Head of caudate nucleus (tissue), 42 donors: ENCODE measurements around the gene UPF2.
"Not testable (repeated sequence)": the region's sequence is repeated elsewhere in the genome, so short reads cannot be mapped to it uniquely, and the experiment has no call there.

Experiments
- DNase-seq, 42 donors: peaks; one replicate each; pipeline versions ENCODE4 v3.0.0 to v3.0.0-alpha.2; 2020 to 2021; ENCODE audit warnings: mixed read lengths in 7 of 42
- intact Hi-C: fragments of 100-400 bp; cut with DNase I; formaldehyde crosslinking; loops from one replicate; pipeline ENCODE4 v1.15.0; 2022

The UPF2 gene

DNA sequence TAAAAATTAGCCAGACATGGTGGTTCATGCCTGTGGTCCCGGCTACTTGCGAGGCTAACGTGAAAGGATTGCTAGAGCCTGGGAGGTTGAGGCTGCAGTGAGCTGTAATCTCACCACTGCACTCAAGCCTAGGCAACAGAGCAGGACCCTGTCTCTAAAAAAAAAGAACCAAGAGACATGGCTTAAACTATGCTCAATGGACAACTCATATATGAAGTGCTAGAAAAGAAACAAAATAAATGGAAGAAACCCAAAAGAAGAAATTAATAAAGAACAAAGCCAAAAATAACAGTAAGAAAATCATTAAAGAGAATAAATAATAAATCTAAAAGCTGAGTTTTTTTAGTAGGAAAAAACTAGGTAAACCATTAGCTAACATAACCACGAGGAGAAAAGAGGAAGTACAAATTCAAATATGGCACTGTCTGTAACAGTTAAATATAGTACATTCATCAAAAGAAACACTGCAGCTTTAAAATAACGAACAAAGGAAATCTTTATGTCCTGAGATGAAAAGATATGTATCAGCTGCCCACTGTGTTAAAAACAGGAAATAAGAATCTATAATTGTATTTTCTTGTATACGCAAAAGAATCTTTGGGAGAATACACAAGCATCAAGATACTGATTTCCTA, 48.7 kb downstream of the UPF2 start:
- no peak for DNase-seq
- intact Hi-C loops, result no loop called here

DNA sequence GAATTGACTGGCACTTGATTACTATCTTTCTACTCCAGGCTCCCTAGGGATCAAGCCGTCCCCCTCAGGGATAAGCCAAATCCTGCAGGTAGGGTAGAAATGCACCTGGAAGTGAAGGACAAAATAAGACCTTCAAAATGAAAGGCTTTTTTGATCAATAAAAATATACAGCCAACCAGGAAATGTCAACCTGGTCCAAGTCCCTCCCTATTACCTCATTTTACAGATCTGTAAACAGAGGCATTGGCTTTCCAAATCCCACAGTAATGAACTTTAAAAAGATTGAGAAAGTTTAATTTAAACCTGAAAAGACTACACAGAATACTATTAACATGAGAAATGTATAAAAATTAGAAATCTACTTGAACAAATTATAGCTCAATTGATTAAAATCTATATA, 53.7 kb downstream of the UPF2 start:
- no peak for DNase-seq
- intact Hi-C loops, result loop anchor here (10.0 kb wide), 1 partner anchor 194 kb away; no protein-coding TSS in a partner anchor

DNA sequence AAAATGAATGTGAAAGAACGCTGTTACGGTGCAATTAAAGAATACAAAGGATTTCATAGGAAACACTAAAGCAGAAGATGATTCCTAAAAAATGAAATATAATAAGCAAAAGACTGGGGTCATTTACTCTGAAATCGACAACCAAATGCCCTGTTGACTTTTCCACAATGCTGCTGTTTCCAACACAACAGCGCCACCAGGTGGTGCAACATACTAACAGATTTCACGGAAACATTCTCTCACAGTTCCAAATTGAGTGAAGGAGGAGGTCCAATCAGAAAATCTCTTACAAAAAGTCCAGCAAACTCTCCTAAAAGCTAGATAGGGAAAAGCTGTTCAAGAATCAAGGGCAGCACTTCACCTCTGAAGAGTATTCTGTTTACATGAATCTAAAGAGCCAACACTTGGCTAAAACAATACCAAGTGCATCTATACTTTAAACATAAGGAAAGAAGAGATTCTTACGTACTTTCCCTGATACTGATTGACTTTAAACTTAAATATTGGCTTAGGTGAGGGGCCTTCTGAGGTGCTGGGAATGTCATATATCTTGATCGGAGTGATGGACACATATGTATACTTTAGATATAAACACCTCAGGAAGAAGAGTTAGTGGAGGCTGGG, 55.9 kb downstream of the UPF2 start:
- DNase-seq, result peak; percentile 54 to 91 (median 81)
- intact Hi-C loops, result loop anchor here (10.0 kb wide), 1 partner anchor 192 kb away; no protein-coding TSS in a partner anchor

DNA sequence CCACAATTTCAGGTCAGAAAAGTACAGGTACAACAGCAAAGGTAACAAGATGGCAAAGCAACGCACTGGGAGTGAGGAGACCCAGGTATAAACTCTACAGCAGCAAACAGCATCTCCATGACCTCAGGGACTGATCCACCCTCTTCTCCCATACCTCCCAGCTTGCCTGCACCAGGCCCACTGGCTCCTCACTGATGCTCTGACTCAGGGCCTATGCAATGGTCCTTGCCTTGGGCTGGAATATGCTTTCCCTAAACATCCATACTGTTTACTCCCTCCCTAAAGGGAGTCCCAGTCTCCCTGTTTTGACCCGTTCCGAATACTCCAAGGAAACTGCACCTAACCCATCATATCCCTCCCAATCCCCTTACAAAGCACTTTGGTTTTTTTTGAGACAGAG, 60.4 kb downstream of the UPF2 start:
- DNase-seq, result no peak
- intact Hi-C loops, result loop anchor here (10.0 kb wide), 1 partner anchor 187 kb away; no protein-coding TSS in a partner anchor

DNA sequence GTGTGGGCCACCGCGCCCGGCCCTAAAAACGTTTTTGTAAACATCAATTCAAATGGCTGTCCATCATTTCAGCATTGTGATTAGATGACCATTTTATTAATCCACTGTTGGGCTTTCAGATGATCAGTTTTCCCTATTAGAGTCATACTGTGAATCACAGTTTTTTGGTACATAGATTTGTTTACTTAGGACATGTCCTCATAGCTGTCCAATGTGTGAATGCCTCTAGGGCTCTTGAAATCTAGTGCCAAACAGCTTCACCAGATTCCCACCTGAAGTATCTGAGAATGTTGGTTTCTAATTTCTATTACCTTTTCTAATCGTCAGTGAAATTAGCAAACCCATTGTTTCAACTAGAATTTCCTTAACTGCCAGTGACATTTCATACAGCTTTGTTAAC, 66.8 kb downstream of the UPF2 start:
- no peak for DNase-seq
- intact Hi-C loops, result no loop called here

DNA sequence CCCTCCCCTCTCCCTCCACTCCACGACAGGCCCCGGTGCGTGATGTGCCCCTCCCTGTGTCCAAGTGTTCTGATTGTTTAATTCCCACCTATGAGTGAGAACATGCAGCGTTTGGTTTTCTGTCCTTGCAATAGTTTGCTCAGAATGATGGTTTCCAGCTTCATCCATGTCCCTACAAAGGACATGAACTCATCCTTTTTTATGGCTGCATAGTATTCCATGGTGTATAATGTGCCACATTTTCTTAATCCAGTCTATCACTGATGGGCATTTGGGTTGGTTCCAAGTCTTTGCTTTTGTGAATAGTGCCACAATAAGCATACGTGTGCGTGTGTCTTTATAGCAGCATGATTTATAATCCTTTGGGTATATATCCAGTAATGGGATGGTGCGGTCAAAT, 70.1 kb downstream of the UPF2 start:
- DNase-seq, intact Hi-C loops: not testable (repeated sequence)

DNA sequence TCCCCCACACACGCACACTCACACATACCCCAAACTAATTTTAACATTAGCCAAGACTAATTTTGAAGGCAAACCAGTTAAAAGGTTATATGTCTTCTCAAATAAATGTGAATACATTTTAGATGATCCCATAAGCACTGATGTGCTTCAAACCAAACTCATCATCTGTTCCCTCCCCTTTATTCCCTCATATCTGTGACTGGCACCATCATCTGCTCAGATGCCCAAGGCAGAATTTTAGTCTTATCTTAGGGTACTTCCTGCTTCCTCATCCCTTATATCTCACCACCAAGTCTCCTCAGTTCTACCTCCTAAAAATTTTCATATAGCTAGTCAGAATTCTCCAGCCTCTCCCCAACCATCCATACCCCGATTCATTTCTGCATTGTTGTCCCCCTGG, 80.4 kb downstream of the UPF2 start:
- intact Hi-C loops, result no loop called here
- no peak for DNase-seq

DNA sequence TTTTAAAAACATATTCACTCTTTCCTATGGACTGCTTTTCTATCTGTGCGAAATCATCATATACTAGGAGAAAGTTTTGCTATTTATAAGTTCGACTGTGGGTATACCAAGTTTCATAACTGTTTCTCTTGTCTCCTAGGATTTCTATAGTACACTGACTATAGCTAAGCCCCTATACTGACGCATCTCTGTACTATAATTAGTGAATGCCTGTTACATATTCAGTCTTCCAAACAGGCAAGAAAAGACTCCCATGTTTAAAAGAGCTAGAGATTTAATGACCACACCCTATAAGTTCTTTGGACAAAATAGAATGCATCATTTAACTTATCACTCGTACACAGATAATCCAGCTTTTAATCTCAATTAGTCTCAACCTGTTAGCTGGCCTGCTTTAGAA, 80.8 kb downstream of the UPF2 start:
- intact Hi-C loops, result no loop called here
- no peak for DNase-seq

DNA sequence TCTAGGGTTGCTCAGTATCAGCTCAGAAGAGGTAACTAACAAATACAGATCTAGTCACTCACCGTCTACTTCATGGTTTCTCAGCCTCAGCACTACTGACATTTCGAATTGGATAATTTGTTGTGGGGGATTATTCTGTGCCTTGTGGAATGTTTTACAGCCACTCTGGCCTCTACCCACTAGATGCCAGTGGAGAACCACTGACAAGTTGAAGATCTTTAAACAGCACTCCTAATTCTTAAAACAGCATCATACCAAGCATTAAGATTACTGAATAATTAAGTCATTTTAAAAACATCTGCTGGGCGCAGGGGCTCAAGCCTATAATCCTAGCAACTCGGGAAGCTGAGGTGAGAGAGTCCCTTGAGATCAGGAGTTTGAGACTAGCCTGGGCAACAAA, 82.6 kb downstream of the UPF2 start:
- DNase-seq, result no peak
- intact Hi-C loops, result no loop called here

DNA sequence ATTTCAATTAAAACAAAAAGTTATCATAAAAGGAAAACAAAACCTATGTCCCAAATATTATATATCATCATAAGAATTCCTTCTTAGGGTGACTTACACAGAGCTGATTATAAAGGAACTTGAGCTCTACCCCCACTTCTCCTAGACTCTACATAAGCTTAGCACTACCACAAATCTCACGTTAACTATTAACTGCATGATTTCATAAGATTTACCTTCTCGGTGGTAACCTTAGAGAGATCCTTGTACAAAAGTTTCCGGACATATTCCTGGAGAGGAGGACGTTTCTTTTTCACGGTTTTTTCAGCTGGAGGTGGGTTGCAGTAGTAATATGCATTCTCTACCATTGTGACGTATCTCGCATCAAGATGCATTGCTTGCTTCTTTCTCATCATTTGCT, 83.7 kb downstream of the UPF2 start:
- intact Hi-C loops, result no loop called here
- DNase-seq, result no peak

DNA sequence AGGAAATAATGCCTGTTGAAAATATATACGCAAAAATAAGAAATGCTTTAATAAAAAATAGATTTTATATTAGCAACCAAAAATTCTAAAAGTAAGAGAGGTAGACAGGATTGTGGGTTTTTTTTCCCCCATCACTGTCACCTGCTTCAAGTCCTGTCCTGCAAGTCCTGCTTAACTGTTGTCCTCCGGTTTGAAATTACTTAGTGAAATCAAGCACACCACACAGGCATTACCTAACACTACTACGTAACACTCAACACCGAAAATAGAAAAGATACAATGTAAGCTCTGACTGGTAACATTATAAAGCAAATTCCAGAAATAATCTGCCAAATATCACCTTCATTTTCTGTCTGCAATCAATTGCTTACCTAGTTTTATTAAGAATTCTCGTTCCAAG, 90.9 kb downstream of the UPF2 start:
- intact Hi-C loops, result no loop called here
- no peak for DNase-seq

DNA sequence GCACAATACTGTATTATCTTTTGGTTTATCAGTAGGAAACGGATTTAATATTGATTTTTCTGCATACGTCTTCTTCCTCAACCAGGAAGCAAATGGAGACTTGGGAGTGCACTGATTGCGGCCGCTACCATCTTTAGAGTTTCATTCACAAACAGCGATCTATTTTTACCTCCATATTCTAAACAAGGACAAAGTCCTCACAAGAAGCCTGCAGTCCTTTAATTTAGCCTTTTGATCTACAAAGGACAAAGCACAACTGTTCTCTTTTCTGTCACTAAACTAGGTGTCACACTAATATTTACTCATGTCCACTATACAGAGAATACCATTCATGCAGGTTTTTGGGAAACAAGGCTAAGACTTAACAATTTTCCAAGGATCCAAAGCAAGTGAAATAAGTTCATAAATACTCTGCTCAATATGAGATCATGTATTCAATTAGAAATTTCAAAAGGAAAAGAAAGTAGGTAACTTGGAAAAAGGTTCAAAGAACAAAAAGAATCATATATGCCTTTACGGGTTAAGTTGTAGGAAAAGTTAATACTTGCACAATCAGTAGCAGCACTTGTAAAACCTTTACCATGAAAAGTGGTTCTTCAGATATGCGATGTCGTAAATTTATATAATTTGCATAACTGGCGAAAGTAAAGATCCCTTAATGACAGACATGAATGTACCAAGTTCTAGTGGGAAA, 92.1 kb downstream of the UPF2 start:
- no peak for DNase-seq
- intact Hi-C loops, result no loop called here

DNA sequence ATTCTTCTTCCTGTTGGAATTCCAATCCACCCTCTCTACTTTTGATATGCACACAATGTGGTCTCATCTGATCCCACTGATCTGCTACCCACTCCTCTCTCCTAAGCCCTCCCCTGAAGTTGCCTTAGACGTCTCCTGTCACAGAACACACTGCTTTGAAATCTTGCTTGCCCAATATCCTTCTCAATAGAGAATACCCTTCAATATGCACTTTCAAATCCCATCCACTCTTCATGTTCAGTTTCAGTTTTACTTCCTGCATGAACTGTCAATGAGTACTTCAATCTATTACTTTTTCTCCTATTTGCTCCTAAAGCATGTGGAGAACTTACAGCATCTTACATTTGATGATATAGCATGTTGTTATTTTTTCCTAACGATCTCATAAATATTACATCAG, 93.5 kb downstream of the UPF2 start:
- intact Hi-C loops, result no loop called here
- no peak for DNase-seq

DNA sequence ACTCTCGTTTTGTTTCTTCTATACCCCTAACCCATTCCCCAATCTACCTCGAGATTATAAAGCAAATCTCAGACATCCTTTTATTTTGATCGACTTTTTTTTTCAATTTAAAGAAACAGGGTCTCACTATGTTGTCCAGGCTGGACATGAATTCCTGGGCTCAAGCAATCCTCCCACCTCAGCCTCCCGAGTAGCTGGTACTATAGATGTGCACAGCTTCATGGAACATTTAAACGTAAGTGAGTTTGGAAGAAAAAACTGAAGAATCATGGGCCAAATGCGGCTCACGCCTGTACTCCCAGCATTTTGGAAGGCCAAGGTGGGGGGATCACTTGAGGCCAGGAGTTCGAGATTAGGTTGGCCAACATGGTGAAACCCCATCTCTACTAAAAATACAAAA, 96.0 kb downstream of the UPF2 start:
- intact Hi-C loops, result no loop called here

DNA sequence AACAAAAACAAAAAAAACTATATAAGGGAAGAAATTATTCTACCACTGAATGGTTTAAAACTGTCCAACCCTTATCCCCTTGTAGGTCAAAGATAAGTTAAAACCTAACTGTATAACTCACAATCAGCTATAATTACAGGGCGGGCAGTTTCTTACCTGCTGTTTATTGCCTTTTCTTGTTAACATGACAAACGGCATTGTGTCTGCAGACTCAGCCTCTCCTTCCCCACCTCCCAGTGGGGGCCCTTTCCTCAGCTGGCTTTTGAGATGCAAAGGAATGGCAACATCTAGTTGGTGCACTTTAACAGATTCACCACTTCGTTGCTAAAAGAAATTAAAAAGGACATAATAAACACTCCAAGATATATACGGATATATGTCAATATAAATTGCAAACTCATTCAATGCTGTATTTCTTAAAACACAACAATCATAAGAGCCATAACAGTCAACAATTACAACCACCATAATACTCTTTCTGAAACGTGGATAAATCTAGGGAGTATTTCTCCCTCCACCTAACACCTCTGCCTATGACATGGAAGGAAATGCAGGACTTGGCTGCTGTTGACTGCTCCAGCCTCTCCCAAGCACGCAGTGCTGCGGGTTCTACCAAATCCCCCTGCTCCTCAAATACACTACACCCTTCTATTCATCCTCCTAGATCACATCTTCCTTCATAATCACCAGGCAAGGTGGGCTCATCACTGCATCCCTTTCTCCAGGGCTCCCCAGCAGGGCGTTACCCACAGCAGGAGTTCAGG, 106.0 kb downstream of the UPF2 start:
- no peak for DNase-seq
- intact Hi-C loops, result no loop called here

More for the DNA sequence above, 96.0 kb downstream of the UPF2 start:
- DNase-seq, result no peak

DNA sequence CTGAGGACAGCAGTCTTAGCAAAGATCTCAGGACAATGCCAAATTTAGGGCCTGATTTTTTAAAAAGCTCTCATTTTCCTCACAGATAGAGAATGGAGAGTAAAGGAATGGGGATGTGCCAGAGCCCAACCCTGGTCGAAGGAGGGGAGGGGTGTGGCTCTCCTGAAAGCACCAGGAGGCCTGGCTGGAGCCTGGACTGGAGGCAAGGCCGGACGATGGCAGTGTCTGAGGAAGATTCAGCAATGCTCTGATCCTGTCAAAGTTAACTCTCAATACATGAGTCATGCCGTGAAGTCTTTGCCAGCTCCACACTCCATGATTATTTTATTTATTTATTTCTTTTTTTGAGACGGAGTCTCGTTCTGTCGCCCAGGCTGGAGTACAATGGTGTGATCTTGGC, 108.3 kb downstream of the UPF2 start:
- DNase-seq, result no peak

DNA sequence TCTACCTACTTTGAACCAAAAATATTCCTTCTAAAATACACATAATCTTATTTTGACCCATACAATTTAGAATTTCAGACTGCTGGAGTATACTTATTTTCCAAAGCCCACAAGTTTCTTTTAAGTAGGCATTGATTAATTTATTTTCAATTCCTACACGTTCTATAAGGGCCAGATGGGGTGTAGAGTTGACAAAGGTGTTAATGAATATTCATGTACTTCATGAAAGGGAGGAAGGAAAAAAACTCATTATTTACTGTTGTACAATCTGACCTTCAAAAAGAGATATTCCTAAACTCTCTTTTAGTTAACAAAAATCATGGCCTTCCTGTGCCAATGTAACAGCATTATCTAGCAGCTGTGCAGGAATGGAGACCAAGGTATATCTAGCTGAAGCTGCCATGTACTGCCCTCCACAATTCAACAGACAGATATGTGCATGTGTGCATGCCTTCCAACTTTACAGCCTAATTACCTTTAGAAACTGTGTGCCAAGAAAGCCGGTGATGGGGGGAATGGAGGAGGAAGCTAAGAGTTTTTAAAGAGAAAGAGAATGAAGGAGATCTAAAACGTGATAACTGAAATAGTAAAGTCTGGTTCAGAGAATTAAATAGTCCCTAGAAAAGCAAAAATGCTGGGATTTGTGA, 108.9 kb downstream of the UPF2 start:
- DNase-seq, result no peak
- intact Hi-C loops, result no loop called here

More for the DNA sequence above, 108.3 kb downstream of the UPF2 start:
- intact Hi-C loops, result no loop called here

DNA sequence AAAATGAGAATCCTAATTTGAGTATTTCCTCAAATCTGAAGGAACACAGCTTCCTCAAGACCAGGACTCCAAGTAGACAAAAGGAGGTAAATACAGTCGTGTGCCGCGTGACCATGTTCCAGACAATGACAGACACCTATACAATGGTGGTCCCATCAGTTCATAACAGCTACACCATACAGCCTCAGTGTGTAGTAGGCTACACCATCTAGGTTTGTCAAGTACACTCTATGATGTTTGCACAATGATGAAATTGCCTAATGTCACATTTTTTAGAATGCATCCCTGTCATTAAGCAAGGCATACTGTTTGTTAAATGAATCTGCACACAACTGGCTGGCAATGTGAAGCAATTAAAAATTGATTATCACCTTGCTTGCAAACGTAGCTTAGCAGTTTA, 111.6 kb downstream of the UPF2 start:
- intact Hi-C loops, result no loop called here
- no peak for DNase-seq

DNA sequence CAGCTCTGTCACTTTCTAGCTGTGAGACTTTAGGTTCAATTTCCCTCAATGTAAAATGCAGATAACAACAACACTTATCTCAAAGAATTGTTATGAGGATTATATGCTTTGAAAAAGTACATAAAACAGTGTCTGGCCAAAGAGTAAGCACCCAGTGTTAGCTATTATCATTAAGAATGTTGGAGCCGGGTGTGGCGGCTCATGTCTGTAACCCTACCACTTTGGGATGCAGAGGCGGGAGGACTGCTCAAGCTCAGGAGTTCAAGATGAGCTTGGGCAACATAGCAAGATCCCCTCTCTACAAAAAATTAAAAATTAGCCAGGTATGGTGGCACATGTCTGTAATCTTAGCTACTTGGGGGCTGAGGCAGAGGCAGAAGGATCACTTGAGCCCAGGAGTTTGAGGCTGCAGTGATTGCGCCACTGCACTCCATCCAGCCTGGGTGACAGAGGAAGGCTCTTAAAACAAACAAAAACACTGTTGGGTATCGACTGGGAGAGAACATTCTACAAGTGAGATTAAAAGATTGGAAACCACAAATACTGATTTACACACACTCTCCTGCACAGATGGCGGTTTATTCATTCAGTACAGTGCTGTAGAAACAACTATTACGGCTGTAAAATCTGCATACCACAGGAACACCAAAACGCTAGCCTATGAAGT, 112.2 kb downstream of the UPF2 start:
- DNase-seq, result no peak
- intact Hi-C loops, result no loop called here
